C4-2B (cell line): Measurements from ENCODE around the gene MEF2D.

Experiments used
- H3K27ac ChIP-seq: fragments of 450-650 bp; 2 replicates; pipeline ENCODE4 v1.5.1; 2017
- CTCF ChIP-seq: fragments of 450-650 bp; conservative IDR thresholded peaks from 2 replicates; pipeline ENCODE4 v1.5.1; 2017; ENCODE audit warnings: mild to moderate bottlenecking
- ZFX ChIP-seq: fragments of 450-650 bp; IDR thresholded peaks from 2 replicates; pipeline ENCODE4 v1.6.1; 2017

Gene MEF2D

GRCh38 chr1:156438278-156438987, 62.1 kb downstream of the MEF2D start:
- TF ChIP-seq CTCF (no peak), ZFX (no peak)
- H3K27ac ChIP-seq = no peak overlapping the region

- no peak overlapping the region for H3K27ac ChIP-seq
- TF ChIP-seq ZFX (no peak), CTCF (no peak)
These were observed 63.3 kb downstream of the MEF2D start for GRCh38 chr1:156437037-156437867.

GRCh38 chr1:156436141-156437036, 64.2 kb downstream of the MEF2D start:
- no peak for TF ChIP-seq ZFX
- H3K27ac ChIP-seq = no peak overlapping the region

- H3K27ac ChIP-seq = no peak overlapping the region
- TF ChIP-seq CTCF (no peak), ZFX (no peak)
These were observed 64.9 kb downstream of the MEF2D start for GRCh38 chr1:156435545-156436140.

- H3K27ac ChIP-seq = no peak overlapping the region
- TF ChIP-seq ZFX = no peak
- TF ChIP-seq CTCF = no peak
These were observed 65.5 kb downstream of the MEF2D start for GRCh38 chr1:156434989-156435544.

GRCh38 chr1:156433602-156434001, 67.0 kb downstream of the MEF2D start:
- no peak for TF ChIP-seq ZFX
- no peak for TF ChIP-seq CTCF
- H3K27ac ChIP-seq = no peak overlapping the region

- no peak overlapping the region for H3K27ac ChIP-seq
- TF ChIP-seq ZFX (no peak), CTCF (no peak)
These were observed 67.5 kb downstream of the MEF2D start for GRCh38 chr1:156433032-156433431.
